HL-60 (cell line): ENCODE results near the gene CASP6.
"Not testable (repeated sequence)": the region's sequence is repeated elsewhere in the genome, so short reads cannot be mapped to it uniquely, and the experiment has no call there.

Source experiments
- DNase-seq, 2 experiments: peaks; one replicate each; pipeline ENCODE4 v3.0.0-alpha.2; 2010 to 2020; ENCODE audit warnings: low read depth in 1 of 2, low spot score in 1 of 2
- H3K27ac ChIP-seq: fragments of 250-450 bp; sonication (Bioruptor Pico); replicated peaks from 2 replicates; pipeline ENCODE4 v1.5.1; 2020; ENCODE audit warnings: mild to moderate bottlenecking, moderate library complexity
- H3K27me3 ChIP-seq: fragments of 250-450 bp; sonication (Bioruptor Pico); 2 replicates; pipeline ENCODE4 v1.5.1; 2021; ENCODE audit warnings: mild to moderate bottlenecking, moderate library complexity; ENCODE audit not compliant: insufficient read depth, poor library complexity, severe bottlenecking
- H3K4me3 ChIP-seq: replicated peaks from 2 replicates; pipeline ENCODE4 v1.5.1; 2011; ENCODE audit warnings: mild to moderate bottlenecking, control low read depth, low read length; ENCODE audit not compliant: insufficient read depth
- GABPA ChIP-seq: IDR thresholded peaks from 2 replicates; pipeline ENCODE4 v1.6.1; 2012; ENCODE audit warnings: low read depth
- POLR2AphosphoS5 ChIP-seq: IDR thresholded peaks from 2 replicates; pipeline ENCODE4 v1.6.1; 2012; ENCODE audit warnings: low read depth
- SPI1 ChIP-seq: IDR thresholded peaks from 2 replicates; pipeline ENCODE4 v1.6.1; 2012; ENCODE audit warnings: low read depth, mild to moderate bottlenecking, borderline replicate concordance
- TF ChIP-seq, protein P1 (sequence below): IDR thresholded peaks from 2 replicates; pipeline ENCODE4 v1.6.1; 2012; ENCODE audit warnings: low read depth; ENCODE audit not compliant: insufficient replicate concordance
- TF ChIP-seq, protein P2 (sequence below): IDR thresholded peaks from one replicate; pipeline ENCODE4 v1.5.1; 2011; ENCODE audit warnings: low read length, control low read depth, inconsistent platforms; ENCODE audit not compliant: insufficient read depth

The CASP6 gene

DNA sequence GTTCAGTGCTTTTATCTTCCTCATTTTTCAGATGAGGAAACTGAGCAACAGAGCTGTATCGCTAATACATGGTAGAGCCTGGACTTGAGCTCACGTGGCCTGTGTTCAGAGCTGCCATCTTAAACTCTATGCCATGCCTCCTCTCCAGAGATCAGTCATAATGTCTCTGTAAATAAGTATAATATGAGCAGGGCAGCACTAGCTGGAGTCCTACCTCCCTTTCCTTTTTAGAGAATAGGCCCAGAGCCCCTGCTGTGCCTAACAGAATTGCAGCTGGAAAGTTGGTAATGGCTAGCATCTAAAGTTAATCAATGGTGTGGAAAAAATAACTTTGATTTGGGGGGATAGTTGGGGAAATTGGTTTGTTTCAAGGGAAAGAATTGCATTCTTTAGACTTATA is 20.4 kb downstream of the CASP6 start:
- no peak overlapping the region for H3K4me3 ChIP-seq

DNA sequence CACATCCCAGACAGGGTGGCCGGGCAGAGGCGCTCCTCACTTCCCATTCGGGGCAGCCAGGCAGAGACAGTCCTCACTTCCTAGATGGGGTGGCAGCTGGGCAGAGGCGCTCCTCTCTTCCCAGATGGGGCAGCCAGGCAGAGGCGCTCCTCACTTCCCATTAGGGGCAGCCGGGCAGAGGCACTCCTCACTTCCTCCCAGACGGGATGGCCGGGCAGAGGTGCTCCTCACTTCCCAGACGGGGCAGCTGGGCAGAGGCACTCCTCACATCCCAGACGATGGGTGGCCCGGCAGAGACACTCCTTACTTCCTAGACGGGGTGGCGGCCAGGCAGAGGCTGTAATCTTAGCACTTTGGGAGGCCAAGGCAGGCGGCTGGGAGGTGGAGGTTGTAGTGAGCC is 24.3 kb downstream of the CASP6 start:
- H3K4me3 ChIP-seq, DNase-seq, H3K27ac ChIP-seq, H3K27me3 ChIP-seq: not testable (repeated sequence)

More for the DNA sequence above, 20.4 kb downstream of the CASP6 start:
- H3K27ac ChIP-seq, result no peak overlapping the region
- DNase-seq, result no peak
- H3K27me3 ChIP-seq, result no peaks in the 10 kb centered on the region
- TF ChIP-seq, protein P1, sequence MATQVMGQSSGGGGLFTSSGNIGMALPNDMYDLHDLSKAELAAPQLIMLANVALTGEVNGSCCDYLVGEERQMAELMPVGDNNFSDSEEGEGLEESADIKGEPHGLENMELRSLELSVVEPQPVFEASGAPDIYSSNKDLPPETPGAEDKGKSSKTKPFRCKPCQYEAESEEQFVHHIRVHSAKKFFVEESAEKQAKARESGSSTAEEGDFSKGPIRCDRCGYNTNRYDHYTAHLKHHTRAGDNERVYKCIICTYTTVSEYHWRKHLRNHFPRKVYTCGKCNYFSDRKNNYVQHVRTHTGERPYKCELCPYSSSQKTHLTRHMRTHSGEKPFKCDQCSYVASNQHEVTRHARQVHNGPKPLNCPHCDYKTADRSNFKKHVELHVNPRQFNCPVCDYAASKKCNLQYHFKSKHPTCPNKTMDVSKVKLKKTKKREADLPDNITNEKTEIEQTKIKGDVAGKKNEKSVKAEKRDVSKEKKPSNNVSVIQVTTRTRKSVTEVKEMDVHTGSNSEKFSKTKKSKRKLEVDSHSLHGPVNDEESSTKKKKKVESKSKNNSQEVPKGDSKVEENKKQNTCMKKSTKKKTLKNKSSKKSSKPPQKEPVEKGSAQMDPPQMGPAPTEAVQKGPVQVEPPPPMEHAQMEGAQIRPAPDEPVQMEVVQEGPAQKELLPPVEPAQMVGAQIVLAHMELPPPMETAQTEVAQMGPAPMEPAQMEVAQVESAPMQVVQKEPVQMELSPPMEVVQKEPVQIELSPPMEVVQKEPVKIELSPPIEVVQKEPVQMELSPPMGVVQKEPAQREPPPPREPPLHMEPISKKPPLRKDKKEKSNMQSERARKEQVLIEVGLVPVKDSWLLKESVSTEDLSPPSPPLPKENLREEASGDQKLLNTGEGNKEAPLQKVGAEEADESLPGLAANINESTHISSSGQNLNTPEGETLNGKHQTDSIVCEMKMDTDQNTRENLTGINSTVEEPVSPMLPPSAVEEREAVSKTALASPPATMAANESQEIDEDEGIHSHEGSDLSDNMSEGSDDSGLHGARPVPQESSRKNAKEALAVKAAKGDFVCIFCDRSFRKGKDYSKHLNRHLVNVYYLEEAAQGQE, result no peak
- TF ChIP-seq, protein P2, sequence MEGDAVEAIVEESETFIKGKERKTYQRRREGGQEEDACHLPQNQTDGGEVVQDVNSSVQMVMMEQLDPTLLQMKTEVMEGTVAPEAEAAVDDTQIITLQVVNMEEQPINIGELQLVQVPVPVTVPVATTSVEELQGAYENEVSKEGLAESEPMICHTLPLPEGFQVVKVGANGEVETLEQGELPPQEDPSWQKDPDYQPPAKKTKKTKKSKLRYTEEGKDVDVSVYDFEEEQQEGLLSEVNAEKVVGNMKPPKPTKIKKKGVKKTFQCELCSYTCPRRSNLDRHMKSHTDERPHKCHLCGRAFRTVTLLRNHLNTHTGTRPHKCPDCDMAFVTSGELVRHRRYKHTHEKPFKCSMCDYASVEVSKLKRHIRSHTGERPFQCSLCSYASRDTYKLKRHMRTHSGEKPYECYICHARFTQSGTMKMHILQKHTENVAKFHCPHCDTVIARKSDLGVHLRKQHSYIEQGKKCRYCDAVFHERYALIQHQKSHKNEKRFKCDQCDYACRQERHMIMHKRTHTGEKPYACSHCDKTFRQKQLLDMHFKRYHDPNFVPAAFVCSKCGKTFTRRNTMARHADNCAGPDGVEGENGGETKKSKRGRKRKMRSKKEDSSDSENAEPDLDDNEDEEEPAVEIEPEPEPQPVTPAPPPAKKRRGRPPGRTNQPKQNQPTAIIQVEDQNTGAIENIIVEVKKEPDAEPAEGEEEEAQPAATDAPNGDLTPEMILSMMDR, result no peak
- no peak for TF ChIP-seq POLR2AphosphoS5
- no peak for TF ChIP-seq GABPA
- TF ChIP-seq SPI1, result no peak

DNA sequence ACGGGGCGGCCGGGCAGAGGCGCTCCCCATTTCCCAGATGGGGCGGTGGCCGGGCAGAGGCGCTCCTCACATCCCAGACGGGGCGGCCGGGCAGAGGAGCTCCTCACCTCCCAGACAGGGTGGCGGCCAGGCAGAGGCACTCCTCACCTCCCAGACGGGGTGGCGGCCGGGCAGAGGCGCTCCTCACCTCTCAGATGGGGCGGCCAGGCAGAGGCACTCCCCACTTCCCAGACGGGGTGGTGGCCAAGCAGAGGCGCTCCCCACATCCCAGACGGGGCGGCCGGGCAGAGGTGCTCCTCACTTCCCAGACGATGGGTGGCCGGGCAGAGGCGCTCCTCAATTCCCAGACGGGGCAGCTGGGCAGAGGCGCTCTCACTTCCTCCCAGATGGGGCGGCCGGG is 24.8 kb downstream of the CASP6 start:
- not testable (repeated sequence) for H3K27me3 ChIP-seq, H3K27ac ChIP-seq, DNase-seq, H3K4me3 ChIP-seq

DNA sequence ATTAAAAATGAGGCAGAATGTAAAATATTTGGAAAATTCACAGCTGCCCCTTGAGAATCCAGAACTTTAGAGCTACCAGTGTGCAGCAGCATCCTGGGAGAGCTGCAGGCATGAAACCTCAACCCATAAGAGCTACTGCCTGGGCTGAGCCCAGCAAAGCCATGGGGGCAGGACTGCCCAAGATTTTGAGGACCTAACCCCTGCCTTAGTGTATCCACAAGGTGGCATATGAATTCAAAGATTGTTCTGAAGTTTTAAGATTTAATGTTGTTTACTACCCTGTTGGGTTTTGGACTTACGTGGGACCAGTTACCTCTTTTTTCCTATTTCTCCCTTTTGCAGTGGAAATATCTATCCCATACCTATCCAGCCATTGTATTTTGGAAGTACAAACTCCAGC is 26.4 kb downstream of the CASP6 start:
- no peak overlapping the region for H3K27ac ChIP-seq
- TF ChIP-seq GABPA (no peak), POLR2AphosphoS5 (no peak), SPI1 (no peak)
- TF ChIP-seq, protein P2, result no peak
- TF ChIP-seq, protein P1, result no peak
- no peak for DNase-seq
- H3K4me3 ChIP-seq, result no peak overlapping the region
- H3K27me3 ChIP-seq, result no peaks in the 10 kb centered on the region

DNA sequence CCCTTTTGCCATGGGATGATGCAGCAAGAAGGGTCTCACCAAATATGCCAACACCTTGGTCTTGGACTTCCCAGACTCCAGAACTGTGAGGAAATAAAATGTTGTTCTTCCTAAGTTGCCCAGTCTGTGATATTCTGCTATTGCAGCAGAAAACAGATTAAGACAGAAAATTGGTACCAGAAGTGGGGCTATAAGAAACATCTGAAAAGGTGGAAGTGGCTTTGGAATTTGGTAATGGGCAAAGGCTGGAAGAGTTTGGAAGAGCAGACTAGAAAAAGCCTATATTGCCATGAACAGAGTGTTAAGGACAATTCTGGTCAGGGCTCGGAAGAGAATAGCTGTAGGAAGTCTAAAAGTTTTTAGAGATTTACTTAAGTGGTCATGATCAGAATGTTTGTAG is 27.4 kb downstream of the CASP6 start:
- no peak overlapping the region for H3K27ac ChIP-seq
- TF ChIP-seq, protein P1, result no peak
- TF ChIP-seq POLR2AphosphoS5, result no peak
- TF ChIP-seq, protein P2, result no peak
- TF ChIP-seq GABPA, result no peak
- no peak for TF ChIP-seq SPI1
- no peak overlapping the region for H3K4me3 ChIP-seq
- no peak for DNase-seq
- no peaks in the 10 kb centered on the region for H3K27me3 ChIP-seq
